T-helper 1 cell treated with Interleukin-12 subunit alpha and Interleukin-12 subunit beta and Interleukin-4 antibody, amounts not matched to agents 30 μg/mL and 1 μg/mL, for 36 hours (primary cell): Measurements from ENCODE around the gene OTULINL.

Experiments used
- H3K27ac Mint-ChIP-seq: one replicate; pipeline ENCODE4 v1.8.0; 2021; ENCODE audit warnings: mild to moderate bottlenecking, mixed read lengths
- H3K27me3 Mint-ChIP-seq: one replicate; pipeline ENCODE4 v1.8.0; 2021; ENCODE audit warnings: low read depth, mixed read lengths
- H3K36me3 Mint-ChIP-seq: one replicate; pipeline ENCODE4 v1.8.0; 2021; ENCODE audit warnings: low read depth, mixed read lengths
- H3K4me1 Mint-ChIP-seq: one replicate; pipeline ENCODE4 v1.8.0; 2021; ENCODE audit warnings: low read depth, mixed read lengths
- H3K4me3 Mint-ChIP-seq: one replicate; pipeline ENCODE4 v1.8.0; 2021; ENCODE audit warnings: mild to moderate bottlenecking, moderate library complexity, mixed read lengths
- H3K9me3 Mint-ChIP-seq: one replicate; pipeline ENCODE4 v1.8.0; 2021; ENCODE audit warnings: mixed read lengths

Gene OTULINL

DNA sequence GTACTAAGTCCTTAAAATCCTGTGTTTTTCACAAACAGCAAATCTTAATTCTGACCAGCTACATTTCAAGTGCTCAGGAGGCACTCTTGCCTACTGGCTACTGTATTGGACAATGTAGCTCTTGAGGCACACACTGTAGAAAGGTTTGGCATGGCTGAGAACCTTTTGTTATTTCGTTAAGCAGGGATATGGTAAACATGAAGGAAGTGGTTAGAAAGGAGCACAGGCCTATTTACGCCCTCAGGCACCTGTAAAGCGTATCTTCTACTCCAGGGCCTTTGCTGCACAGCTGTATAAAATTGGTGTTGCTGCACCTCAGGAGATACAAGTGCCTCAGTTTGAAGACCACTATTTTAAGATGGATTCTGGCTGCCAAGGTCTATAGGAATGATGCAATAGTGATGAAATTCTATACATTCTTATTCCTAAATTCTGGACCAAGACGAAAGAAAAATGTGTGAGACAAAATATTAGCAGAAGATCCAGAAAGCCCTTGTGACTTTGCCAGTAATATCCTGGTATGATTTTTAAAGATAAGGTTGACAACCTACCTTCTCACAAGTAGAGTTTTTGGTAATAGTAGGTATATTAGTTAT is 73.7 kb downstream of the OTULINL start:
- H3K4me3 Mint-ChIP-seq: no peak overlapping the region
- H3K9me3 Mint-ChIP-seq: no peaks in the 10 kb centered on the region
- H3K27me3 Mint-ChIP-seq: peaks cover 10% of the 10 kb centered on the region
- H3K4me1 Mint-ChIP-seq: peaks cover 16% of the 10 kb centered on the region
- H3K36me3 Mint-ChIP-seq: no peaks in the 10 kb centered on the region
- no peak overlapping the region for H3K27ac Mint-ChIP-seq

DNA sequence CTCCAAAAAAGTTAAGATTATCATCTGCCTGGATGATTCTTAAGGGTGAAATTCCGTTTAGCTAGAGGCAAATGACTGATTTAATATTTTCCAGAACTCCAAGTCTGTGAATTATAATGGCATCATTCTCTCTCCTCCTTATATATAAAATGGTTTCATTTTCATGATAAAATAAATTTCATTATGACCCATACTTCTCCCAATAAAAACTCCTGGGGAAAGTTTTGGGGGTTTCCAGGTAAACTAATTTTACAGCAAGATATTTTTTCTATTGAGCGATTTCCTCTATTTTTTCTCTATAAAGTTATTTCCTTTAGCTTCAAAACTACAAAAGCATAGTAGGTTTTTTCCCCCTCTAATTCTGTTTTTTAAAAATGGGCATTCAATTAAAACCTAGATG is 75.3 kb downstream of the OTULINL start:
- H3K9me3 Mint-ChIP-seq: no peaks in the 10 kb centered on the region
- H3K4me3 Mint-ChIP-seq: no peak overlapping the region
- no peak overlapping the region for H3K27ac Mint-ChIP-seq
- H3K36me3 Mint-ChIP-seq: peaks cover 4% of the 10 kb centered on the region
- no peaks in the 10 kb centered on the region for H3K27me3 Mint-ChIP-seq
- peaks cover 25% of the 10 kb centered on the region for H3K4me1 Mint-ChIP-seq

DNA sequence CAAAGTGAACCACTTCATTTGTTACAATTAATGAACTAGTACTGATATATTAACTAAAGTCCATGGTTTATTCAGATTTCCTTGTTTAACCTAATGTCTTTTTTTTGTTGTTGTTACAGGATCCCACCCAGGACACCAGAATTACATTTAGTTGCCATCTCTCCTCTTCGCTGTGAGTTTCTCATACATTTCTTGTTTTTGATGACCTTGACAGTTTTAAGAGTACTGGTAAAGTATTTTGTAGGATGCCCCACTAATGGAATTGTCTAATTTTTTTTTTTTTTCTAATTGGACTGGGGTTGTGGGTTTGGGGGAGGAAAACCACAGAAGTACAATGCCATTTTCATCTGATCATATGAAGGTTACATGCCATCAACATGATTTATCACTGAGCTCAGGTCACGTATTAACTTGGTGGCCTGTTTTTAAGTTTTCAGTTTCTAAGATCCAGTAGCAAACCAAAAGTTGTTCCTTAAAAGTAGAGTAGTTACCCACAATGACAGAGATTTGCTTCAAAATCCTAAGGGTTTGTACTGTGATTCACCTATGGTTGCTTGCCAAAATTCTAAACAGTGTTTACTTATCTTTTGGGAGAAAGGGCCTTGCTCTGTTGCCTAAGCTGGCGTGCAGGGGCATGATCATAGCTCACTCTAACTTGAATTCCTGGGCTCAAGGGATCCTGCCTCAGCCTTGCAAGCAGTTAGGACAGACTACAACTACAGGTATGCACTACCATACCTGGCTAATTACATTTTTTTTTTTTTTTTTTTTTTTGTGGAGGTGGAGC is 78.4 kb downstream of the OTULINL start:
- peaks cover 11% of the 10 kb centered on the region for H3K36me3 Mint-ChIP-seq
- H3K27ac Mint-ChIP-seq: no peak overlapping the region
- peaks cover 38% of the 10 kb centered on the region for H3K4me1 Mint-ChIP-seq
- no peak overlapping the region for H3K4me3 Mint-ChIP-seq
- H3K27me3 Mint-ChIP-seq: no peaks in the 10 kb centered on the region
- no peaks in the 10 kb centered on the region for H3K9me3 Mint-ChIP-seq

DNA sequence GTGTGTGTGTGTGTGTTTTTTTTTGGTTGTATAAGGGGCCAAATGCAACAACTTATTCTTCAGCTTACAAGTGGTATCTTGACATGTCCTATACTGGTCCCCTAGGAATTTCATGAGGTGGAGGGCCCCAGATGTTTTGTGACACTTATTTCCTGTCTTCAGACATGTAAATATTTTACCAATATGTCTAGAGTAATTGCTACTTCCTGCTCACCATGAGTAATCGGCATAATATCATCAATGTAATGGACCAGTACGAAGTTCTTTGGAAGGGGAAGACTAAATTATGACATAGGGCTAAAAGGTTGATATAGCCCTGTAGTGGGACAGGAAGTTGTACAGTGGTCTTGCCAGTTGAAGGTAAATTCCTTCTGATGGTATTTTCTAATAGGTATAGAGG is 79.2 kb downstream of the OTULINL start:
- H3K4me1 Mint-ChIP-seq: peaks cover 36% of the 10 kb centered on the region
- H3K4me3 Mint-ChIP-seq: no peak overlapping the region
- no peaks in the 10 kb centered on the region for H3K27me3 Mint-ChIP-seq
- peaks cover 15% of the 10 kb centered on the region for H3K36me3 Mint-ChIP-seq
- no peak overlapping the region for H3K27ac Mint-ChIP-seq
- H3K9me3 Mint-ChIP-seq: no peaks in the 10 kb centered on the region
